ENCODE data around the gene CYBA.

CYBA gene

GRCh38 chr16:88638323-88639230 lies 12.3 kb downstream of the CYBA start, which contains the start of gene IL17C:
TSS of gene IL17C (plus strand) at chr16:88638572. CDS start at chr16:88638642, 70 bp downstream.
- Histone ChIP-seq H3K4me3 (no peak within 1 kb of the TSS), H3K27ac (no peak within 1 kb of the TSS)
- TF ChIP-seq CTCF (IDR thresholded peaks at IDR 0.05), result no peak
- DNase-seq (ENCODE audit: low spot score), result no peak

GRCh38 chr16:88636488-88637265 lies 14.2 kb downstream of the CYBA start:
- TF ChIP-seq CTCF (IDR thresholded peaks at IDR 0.05), result no peak
- no peak overlapping the region for H3K27ac ChIP-seq
- no peak overlapping the region for H3K4me3 ChIP-seq
- no peak for DNase-seq (ENCODE audit: low spot score)

- Histone ChIP-seq H3K27ac (no peak overlapping the region), H3K4me3 (no peak overlapping the region)
- TF ChIP-seq CTCF (IDR thresholded peaks at IDR 0.05), result no peak
- no peak for DNase-seq (ENCODE audit: low spot score)
These were observed 15.1 kb downstream of the CYBA start for GRCh38 chr16:88635671-88636319.

GRCh38 chr16:88634994-88635670 lies 15.7 kb downstream of the CYBA start:
- TF ChIP-seq CTCF (IDR thresholded peaks at IDR 0.05), result no peak
- H3K27ac ChIP-seq, result no peak overlapping the region
- peak overlapping the region; percentile 63 for H3K4me3 ChIP-seq
- DNase-seq (ENCODE audit: low spot score), result no peak

GRCh38 chr16:88634141-88634993 lies 16.5 kb downstream of the CYBA start:
- Histone ChIP-seq H3K27ac (peak overlapping the region in 1 of 2 donors; percentile 19), H3K4me3 (peak overlapping the region; percentile 63)
- no peak for DNase-seq (ENCODE audit: low spot score)
- no peak for TF ChIP-seq CTCF (IDR thresholded peaks at IDR 0.05)

- DNase-seq (ENCODE audit: low spot score), result no peak
- Histone ChIP-seq H3K27ac (no peak overlapping the region), H3K4me3 (peak overlapping the region; percentile 63)
- no peak for TF ChIP-seq CTCF (IDR thresholded peaks at IDR 0.05)
These were observed 17.1 kb downstream of the CYBA start for GRCh38 chr16:88633684-88634140.
